Esophagus muscularis mucosa (tissue), 4 donors: ENCODE measurements around the gene SULT6B1. TPM values are rescaled to one million over a fixed set of nuclear protein-coding genes. Genes with fewer than 3 reads are reported as not detected.
A peak's percentile ranks its signal among the peaks of the same experiment; 100 is the strongest.

Experiments
- DNase-seq: peaks from one replicate; pipeline ENCODE4 v3.0.0-alpha.2; 2017; ENCODE audit errors: extremely low spot score
- H3K27ac ChIP-seq, 4 donors: fragments of 200-600 bp; sonication (generic); replicated peaks in 1 of 4; 1 replicate in 3 of 4; 2 replicates in 1 of 4; pipeline ENCODE4 v1.5.1; 2016 to 2019; ENCODE audit warnings: mild to moderate bottlenecking in 1 of 4
- H3K27me3 ChIP-seq, 4 donors: fragments of 200-600 bp; sonication (generic); one replicate each; pipeline versions ENCODE4 v1.5.1 to v1.6.0; 2016 to 2019
- H3K36me3 ChIP-seq, 4 donors: fragments of 200-600 bp; sonication (generic); one replicate each; pipeline ENCODE4 v1.5.1; 2016 to 2019
- H3K4me1 ChIP-seq, 4 donors: fragments of 200-600 bp; sonication (generic); one replicate each; pipeline ENCODE4 v1.5.1; 2016 to 2019
- H3K4me3 ChIP-seq, 4 donors: fragments of 200-600 bp; sonication (generic); 1 replicate in 2 of 4; 2 replicates in 2 of 4; pipeline ENCODE4 v1.5.1; 2016 to 2019; ENCODE audit warnings: mild to moderate bottlenecking in 4 of 4, moderate library complexity in 1 of 4
- H3K9me3 ChIP-seq, 4 donors: fragments of 200-600 bp; sonication (generic); 1 replicate in 3 of 4; 2 replicates in 1 of 4; pipeline ENCODE4 v1.5.1; 2016 to 2019
- CTCF ChIP-seq, 3 experiments: fragments of 200-600 bp in 2 of 3; fragments of 450-650 bp in 1 of 3; sonication (generic) in 2 of 3; IDR thresholded peaks; one replicate each; pipeline ENCODE4 v1.5.1; 2017 to 2019; ENCODE audit warnings: antibody characterized with exemption in 3 of 3, mild to moderate bottlenecking in 2 of 3, moderate library complexity in 1 of 3
- EP300 ChIP-seq: sonication (generic); formaldehyde crosslinking; IDR thresholded peaks from one replicate; pipeline ENCODE4 v1.6.1; 2017; ENCODE audit warnings: antibody characterized with exemption
- POLR2A ChIP-seq: fragments of 450-650 bp; IDR thresholded peaks from one replicate; pipeline ENCODE4 v1.6.1; 2017; ENCODE audit warnings: antibody characterized with exemption, moderate library complexity, mild to moderate bottlenecking, low read depth
- POLR2AphosphoS5 ChIP-seq, 2 donors: sonication (generic); formaldehyde crosslinking; IDR thresholded peaks; one replicate each; pipeline ENCODE4 v1.6.1; 2017; ENCODE audit warnings: antibody characterized with exemption in 2 of 2
- WGBS: methylation state at CpG from one replicate; pipeline ENCODE4 v1.1.5; 2018; 5-methylcytosine and 5-hydroxymethylcytosine counted together
- intact Hi-C: fragments of 100-400 bp; cut with DNase I; formaldehyde crosslinking; loops from one replicate; pipeline ENCODE4 v1.15.1; 2023
- total RNA-seq, 4 donors: library from RNA; depleted of rRNA; stranded (reverse); fragments of >200 nt; gene quantifications; one replicate each; pipeline versions ENCODE4 v1.1.0 to v1.2.1, GENCODE V29; 2016

SULT6B1 gene
- total RNA-seq, 4 donors from 2014 or later, result not detected

GRCh38 chr2:37180006-37180639 lies 8.3 kb downstream of the SULT6B1 start:
- no peaks in the 10 kb centered on the region for H3K27me3 ChIP-seq
- H3K4me1 ChIP-seq, result no peaks in the 10 kb centered on the region
- TF ChIP-seq EP300, result no peak
- no peak for TF ChIP-seq POLR2A
- TF ChIP-seq POLR2AphosphoS5 (IDR thresholded peaks at IDR 0.05), result no peak
- no peak for TF ChIP-seq CTCF (IDR thresholded peaks at IDR 0.05)
- intact Hi-C loops, result no loop called here
- WGBS, result 66% methylated on average over 4 of the region's 4 CpGs
- H3K9me3 ChIP-seq, result no peaks in the 10 kb centered on the region
- no peak overlapping the region for H3K4me3 ChIP-seq
- DNase-seq, result peak; percentile 53
- no peaks in the 10 kb centered on the region for H3K36me3 ChIP-seq
- no peak overlapping the region for H3K27ac ChIP-seq

GRCh38 chr2:37173741-37174140 lies 14.7 kb downstream of the SULT6B1 start:
- TF ChIP-seq POLR2AphosphoS5 (IDR thresholded peaks at IDR 0.05), result no peak
- TF ChIP-seq POLR2A, result no peak
- no peak for TF ChIP-seq EP300
- TF ChIP-seq CTCF (IDR thresholded peaks at IDR 0.05), result no peak
- no peaks in the 10 kb centered on the region for H3K36me3 ChIP-seq
- no peaks in the 10 kb centered on the region for H3K9me3 ChIP-seq
- intact Hi-C loops, result no loop called here
- WGBS, result 76% methylated on average over 1 of the region's 1 CpG
- DNase-seq, result peak; percentile 78
- no peak overlapping the region for H3K27ac ChIP-seq
- no peaks in the 10 kb centered on the region for H3K27me3 ChIP-seq
- H3K4me1 ChIP-seq, result no peaks in the 10 kb centered on the region
- H3K4me3 ChIP-seq, result no peak overlapping the region

GRCh38 chr2:37171624-37171950 lies 16.9 kb downstream of the SULT6B1 start:
- no peaks in the 10 kb centered on the region for H3K27me3 ChIP-seq
- TF ChIP-seq POLR2A (no peak), CTCF (IDR thresholded peaks at IDR 0.05) (no peak), POLR2AphosphoS5 (IDR thresholded peaks at IDR 0.05) (no peak), EP300 (no peak)
- DNase-seq, result no peak
- H3K27ac ChIP-seq, result no peak overlapping the region
- no peaks in the 10 kb centered on the region for H3K4me1 ChIP-seq
- H3K4me3 ChIP-seq, result no peak overlapping the region
- H3K9me3 ChIP-seq, result no peaks in the 10 kb centered on the region
- H3K36me3 ChIP-seq, result no peaks in the 10 kb centered on the region
- intact Hi-C loops, result no loop called here

GRCh38 chr2:37168217-37168981 lies 20.1 kb downstream of the SULT6B1 start:
- Histone ChIP-seq H3K36me3 (no peaks in the 10 kb centered on the region), H3K9me3 (no peaks in the 10 kb centered on the region), H3K4me1 (no peaks in the 10 kb centered on the region), H3K27ac (no peak overlapping the region), H3K4me3 (no peak overlapping the region), H3K27me3 (no peaks in the 10 kb centered on the region)
- 54% methylated on average over 17 of the region's 17 CpGs for WGBS
- no peak for DNase-seq
- TF ChIP-seq EP300 (no peak), CTCF (IDR thresholded peaks at IDR 0.05) (peak; percentile 45 to 65 (median 49))
- intact Hi-C loops, result no loop called here
